GM12878 (cell line): Measurements from ENCODE around the gene HSD3B1.

ENCODE experiments used
- BMI1 ChIP-seq: fragments of 450-650 bp; IDR thresholded peaks from 2 replicates; pipeline ENCODE4 v1.6.1; 2016; ENCODE audit warnings: mild to moderate bottlenecking, moderate library complexity, borderline replicate concordance
- CTCF ChIP-seq, 3 experiments: IDR thresholded peaks in 2 of 3; conservative IDR thresholded peaks in 1 of 3; 2 replicates each; pipeline ENCODE4 v1.5.1; 2011; ENCODE audit warnings: low read depth in 3 of 3, low read length in 3 of 3, mild to moderate bottlenecking in 3 of 3, control low read depth in 2 of 3, moderate library complexity in 2 of 3, inconsistent platforms in 1 of 3, mixed read lengths in 1 of 3; ENCODE audit not compliant: control insufficient read depth in 2 of 3, insufficient read depth in 1 of 3; ENCODE audit errors: extremely low read depth in 1 of 3
- EED ChIP-seq: sonication (generic); IDR thresholded peaks from 2 replicates; pipeline ENCODE4 v1.6.1; 2016; ENCODE audit warnings: antibody characterized with exemption, low read depth
- FOS ChIP-seq: IDR thresholded peaks from 3 replicates; pipeline ENCODE4 v1.6.1; 2011; ENCODE audit warnings: borderline replicate concordance; ENCODE audit not compliant: insufficient read length; ENCODE audit errors: extremely low read depth
- FOXK2 ChIP-seq: fragments of 450-650 bp; IDR thresholded peaks from 2 replicates; pipeline ENCODE4 v1.6.1; 2017; ENCODE audit warnings: mild to moderate bottlenecking, moderate library complexity
- POLR2A ChIP-seq: IDR thresholded peaks from 2 replicates; pipeline ENCODE4 v1.6.1; 2011; ENCODE audit warnings: low read depth, mild to moderate bottlenecking, low read length
- RCOR1 ChIP-seq: conservative IDR thresholded peaks from 2 replicates; pipeline ENCODE4 v1.6.1; 2012; ENCODE audit warnings: low read depth, low read length, improper control_type of control experiment
- ZNF24 ChIP-seq: fragments of 450-650 bp; IDR thresholded peaks from 2 replicates; pipeline ENCODE4 v1.6.1; 2017; ENCODE audit warnings: antibody characterized with exemption, mild to moderate bottlenecking

DNA sequence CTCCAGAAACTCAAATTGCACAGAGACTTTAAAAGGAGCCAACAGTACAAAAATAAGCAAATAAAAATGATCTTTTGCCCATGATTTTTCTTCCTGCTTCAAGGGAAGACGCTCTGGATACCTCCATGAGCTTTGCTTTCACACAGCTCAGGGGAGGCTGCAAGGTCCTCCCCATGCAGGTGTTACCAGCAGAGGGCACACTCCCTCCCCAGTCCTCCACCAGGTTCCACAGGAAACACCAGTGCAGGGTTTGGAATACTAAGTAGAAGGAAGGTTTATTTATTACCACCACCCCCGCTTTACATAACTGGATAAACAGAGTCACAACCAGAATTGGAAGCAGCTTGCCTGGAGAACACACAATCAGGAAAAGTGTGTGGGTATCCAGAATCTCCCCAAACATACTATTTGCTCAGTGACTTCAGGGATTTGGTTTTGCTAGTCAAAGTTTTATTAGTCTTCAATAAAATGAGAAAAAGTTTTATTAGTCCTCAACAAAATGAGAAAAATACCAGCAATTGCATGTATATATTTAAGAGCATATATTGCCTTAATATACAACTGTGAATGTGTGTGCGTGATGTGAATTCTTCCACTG lies 37.3 kb downstream of the HSD3B1 start:
- TF ChIP-seq RCOR1 (no peak), FOXK2 (no peak), POLR2A (no peak), BMI1 (no peak), CTCF (IDR thresholded peaks at IDR 0.05 in 2 of 3, conservative IDR thresholded peaks at IDR 0.05 in 1 of 3; ENCODE audit: control insufficient read depth in 2 of 3, extremely low read depth in 1 of 3, insufficient read depth in 1 of 3, low read depth in 3 of 3, low read length in 3 of 3) (peak; percentile 34 to 69 (median 63)), FOS (no peak), EED (no peak), ZNF24 (no peak)
